Endothelial cell of umbilical vein (primary cell): ENCODE data around the gene RNLS. TPM values are rescaled to one million over a fixed set of nuclear protein-coding genes. Genes with fewer than 3 reads are reported as not detected.

Experiments
- BruUV-seq: library from RNA; stranded (reverse); fragments of 400-500 nt; replicated peaks from 2 replicates; lab custom pipeline; 2021; lab: Mats Ljungman, UMichigan
- CTCF ChIA-PET: fragments of 300-600, 350-600 bp; sonication (Branson Sonifier 250); formaldehyde crosslinking; loops from one replicate; lab custom pipeline; 2021; ENCODE audit warnings: antibody characterized with exemption, inconsistent platforms; lab: Charles Lee
- POLR2A ChIA-PET: fragments of 300-600, 350-600 bp; sonication (Branson Sonifier 250); formaldehyde crosslinking; loops from one replicate; lab custom pipeline; 2021; ENCODE audit warnings: antibody characterized with exemption, inconsistent platforms; lab: Charles Lee
- DNase-seq: peaks from one replicate; pipeline ENCODE4 v3.0.0-alpha.2; 2011; ENCODE audit warnings: low read depth, low spot score
- FAIRE-seq: peaks from 2 replicates; lab custom pipeline; 2011; peaks lifted over from hg19 to GRCh38; lab: Jason Lieb, UNC
- H2AFZ ChIP-seq: 2 replicates; pipeline ENCODE4 v1.6.0; 2012; ENCODE audit warnings: low read depth, low read length, control low read depth, inconsistent platforms
- H3K27ac ChIP-seq: 2 replicates; pipeline ENCODE4 v1.5.1; 2011; ENCODE audit warnings: low read depth, mild to moderate bottlenecking, control low read depth, low read length, moderate library complexity; ENCODE audit not compliant: insufficient read depth
- H3K27me3 ChIP-seq, 2 experiments: 2 replicates each; pipeline versions ENCODE4 v1.6.0 to v1.6.1; 2011; ENCODE audit warnings: low read length in 2 of 2, mixed read lengths in 1 of 2; ENCODE audit not compliant: control insufficient read depth in 2 of 2, insufficient read depth in 2 of 2
- H3K36me3 ChIP-seq, 2 experiments: 2 replicates in 1 of 2; 3 replicates in 1 of 2; pipeline ENCODE4 v1.5.1; 2011; ENCODE audit warnings: low read length in 2 of 2, mild to moderate bottlenecking in 1 of 2, moderate library complexity in 1 of 2; ENCODE audit not compliant: control insufficient read depth in 2 of 2, insufficient read depth in 2 of 2; ENCODE audit errors: extremely low read depth in 1 of 2
- H3K4me1 ChIP-seq: 3 replicates; pipeline ENCODE4 v1.5.1; 2011; ENCODE audit warnings: mild to moderate bottlenecking, low read length; ENCODE audit not compliant: control insufficient read depth, insufficient read depth; ENCODE audit errors: extremely low read depth
- H3K4me2 ChIP-seq: 2 replicates; pipeline ENCODE4 v1.6.1; 2011; ENCODE audit warnings: low read length, control low read depth, mixed read lengths; ENCODE audit not compliant: insufficient read depth
- H3K4me3 ChIP-seq, 3 experiments: fragments of 200-600 bp in 1 of 3; sonication (generic), shearing (Covaris generic) in 1 of 3; replicated peaks in 1 of 3; 2 replicates each; pipeline ENCODE4 v1.5.1; 2011 to 2016; ENCODE audit warnings: control low read depth in 3 of 3, low read length in 3 of 3, mild to moderate bottlenecking in 2 of 3, inconsistent platforms in 1 of 3, low read depth in 1 of 3, moderate library complexity in 1 of 3; ENCODE audit not compliant: insufficient read depth in 1 of 3
- H3K79me2 ChIP-seq: 2 replicates; pipeline ENCODE4 v1.6.0; 2012; ENCODE audit warnings: low read length, inconsistent platforms; ENCODE audit not compliant: control insufficient read depth, insufficient read depth
- H3K9ac ChIP-seq: replicated peaks from 2 replicates; pipeline ENCODE3; 2011; ENCODE audit warnings: low read length, control low read depth; ENCODE audit not compliant: insufficient read depth; ENCODE audit errors: extremely low read depth
- H3K9me1 ChIP-seq: replicated peaks from 3 replicates; pipeline ENCODE4 v1.6.0; 2011; ENCODE audit warnings: mild to moderate bottlenecking, low read length; ENCODE audit not compliant: control insufficient read depth, insufficient read depth; ENCODE audit errors: extremely low read depth
- H3K9me3 ChIP-seq: replicated peaks from 2 replicates; pipeline ENCODE4 v1.5.1; 2012; ENCODE audit warnings: low read length, inconsistent platforms; ENCODE audit not compliant: control insufficient read depth, insufficient read depth
- H4K20me1 ChIP-seq: replicated peaks from 2 replicates; pipeline ENCODE3; 2011; ENCODE audit warnings: mild to moderate bottlenecking, low read length; ENCODE audit not compliant: control insufficient read depth, insufficient read depth; ENCODE audit errors: extremely low read depth
- CTCF ChIP-seq, 2 donors: IDR thresholded peaks; 1 replicate in 1 of 2; 2 replicates in 1 of 2; pipeline ENCODE4 v1.5.1; 2011; ENCODE audit warnings: low read length in 2 of 2, mild to moderate bottlenecking in 2 of 2, moderate library complexity in 2 of 2, control low read depth in 1 of 2, inconsistent platforms in 1 of 2, low read depth in 1 of 2; ENCODE audit not compliant: insufficient read depth in 1 of 2; ENCODE audit errors: extremely low read depth in 1 of 2
- EZH2 ChIP-seq: IDR thresholded peaks from 2 replicates; pipeline ENCODE4 v1.6.1; 2012; ENCODE audit warnings: borderline replicate concordance, low read depth, mild to moderate bottlenecking, moderate library complexity, low read length, inconsistent platforms; ENCODE audit not compliant: severe bottlenecking
- FOS ChIP-seq: IDR thresholded peaks from 2 replicates; pipeline ENCODE4 v1.6.1; 2011; ENCODE audit warnings: mild to moderate bottlenecking, low read length, moderate library complexity, borderline replicate concordance; ENCODE audit not compliant: insufficient read depth
- GATA2 ChIP-seq: IDR thresholded peaks from 2 replicates; pipeline ENCODE4 v1.7.0; 2011; ENCODE audit warnings: low read depth, mild to moderate bottlenecking, moderate library complexity, mixed read lengths, low read length; ENCODE audit not compliant: insufficient read length, insufficient read depth
- JUN ChIP-seq: IDR thresholded peaks from 2 replicates; pipeline ENCODE4 v1.6.1; 2011; ENCODE audit warnings: borderline replicate concordance, low read depth; ENCODE audit not compliant: insufficient read length, insufficient read depth
- MAX ChIP-seq: IDR thresholded peaks from 2 replicates; pipeline ENCODE4 v1.6.1; 2011; ENCODE audit not compliant: insufficient read depth, insufficient read length
- MYC ChIP-seq: IDR thresholded peaks from one replicate; pipeline ENCODE4 v1.6.1; 2011; ENCODE audit warnings: mild to moderate bottlenecking, low read depth, low read length
- POLR2A ChIP-seq: IDR thresholded peaks from 2 replicates; pipeline ENCODE4 v1.6.1; 2012; ENCODE audit warnings: low read depth, mild to moderate bottlenecking, control low read depth, low read length
- POLR2AphosphoS5 ChIP-seq: IDR thresholded peaks from 2 replicates; pipeline ENCODE4 v1.6.1; 2012; ENCODE audit warnings: low read depth, mild to moderate bottlenecking, control low read depth, low read length, moderate library complexity; ENCODE audit not compliant: insufficient read depth
- dilution Hi-C: fragments of 300-500 bp; cut with MboI; formaldehyde crosslinking; loops from one replicate; pipeline ENCODE4 v1.15.0; 2019; ENCODE audit warnings: low sequenced_read_pairs; ENCODE audit not compliant: extremely low pct_ligation_motif_present
- intact Hi-C: fragments of 100-400 bp; cut with micrococcal nuclease; formaldehyde crosslinking; loops from one replicate; pipeline ENCODE4 v1.10.0; 2022
- polyA plus RNA-seq, 4 experiments: library from polyadenylated mRNA; depleted of rRNA in 3 of 4; stranded (reverse) in 3 of 4; unstranded in 1 of 4; fragments of >200 nt; gene quantifications; 2 replicates each; pipeline versions ENCODE4 v1.2.1 to v1.2.3, GENCODE V29; 2011 to 2012; ENCODE audit warnings: missing spikeins in 1 of 4
- total RNA-seq: library from RNA; stranded (reverse); gene quantifications from 2 replicates; pipeline ENCODE4 v1.2.3, GENCODE V29; 2021

The RNLS gene
- total and polyA plus RNA-seq, 2 donors (not counting 3 experiments of a cell fraction or from before 2014, with no cell fraction given) = 2.5 to 4.6 TPM

- H3K4me2 ChIP-seq = no peak overlapping the region
- intact Hi-C loops = no loop called here
- no peaks in the 10 kb centered on the region for H3K9me1 ChIP-seq
- no peak for DNase-seq
- H3K27ac ChIP-seq = no peak overlapping the region
- H3K79me2 ChIP-seq = no peaks in the 10 kb centered on the region
- no peak overlapping the region for H2AFZ ChIP-seq
- no peak for FAIRE-seq
- TF ChIP-seq CTCF (IDR thresholded peaks at IDR 0.05; ENCODE audit: extremely low read depth in 1 of 2, insufficient read depth in 1 of 2, low read depth in 1 of 2, low read length in 2 of 2) (no peak), MYC (no peak), POLR2A (no peak), EZH2 (no peak), MAX (no peak), FOS (no peak), POLR2AphosphoS5 (no peak), GATA2 (no peak), JUN (no peak)
- dilution Hi-C loops = no loop called here
- no TSS peak for BruUV-seq
- CTCF ChIA-PET = interaction anchor here (1.8 kb wide), 1 partner anchor 19 kb away, joined by 4 read pairs; no protein-coding TSS in a partner anchor
- no peaks in the 10 kb centered on the region for H3K4me1 ChIP-seq
- POLR2A ChIA-PET = no interaction called here
- no peaks in the 10 kb centered on the region for H3K27me3 ChIP-seq
- H3K9ac ChIP-seq = no peak overlapping the region
- H3K36me3 ChIP-seq = no peaks in the 10 kb centered on the region
- H3K4me3 ChIP-seq = no peak overlapping the region
- no peaks in the 10 kb centered on the region for H3K9me3 ChIP-seq
- H4K20me1 ChIP-seq = no peaks in the 10 kb centered on the region
Measured at GRCh38 chr10:88478256-88478655, 104.9 kb downstream of the RNLS start.
